ENCODE measurements around the gene SHH. TPM values are rescaled to one million over a fixed set of nuclear protein-coding genes. Genes with fewer than 3 reads are reported as not detected.

SHH gene
- total and polyA plus RNA-seq, 5 donors from 2014 or later: 0.06 to 0.32 TPM; not detected in 3

DNA sequence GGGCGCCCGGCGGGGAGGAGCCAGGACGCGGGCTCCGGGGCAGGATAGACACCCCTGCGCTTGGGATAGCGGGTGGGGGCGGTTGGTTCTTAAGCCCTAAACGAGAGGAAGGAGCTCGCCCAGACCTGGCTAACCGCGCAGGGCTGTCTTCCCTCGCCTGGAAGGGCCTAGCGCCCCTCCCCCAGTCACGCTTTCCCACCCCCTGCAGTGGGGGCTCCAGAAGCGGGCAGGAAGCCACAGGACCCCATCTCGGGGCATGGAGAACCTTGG, 6.5 kb downstream of the SHH start:
- no peak overlapping the region for H3K4me3 ChIP-seq (ENCODE audit: low read depth, low read length)
- no peaks in the 10 kb centered on the region for H3K9me3 ChIP-seq (ENCODE audit: control insufficient read depth in 2 of 2, low read length in 2 of 2)
- H3K27me3 ChIP-seq (ENCODE audit: control insufficient read depth, insufficient read depth, low read length): peaks cover 3% of the 10 kb centered on the region
- Mint-ChIP-seq H3K36me3 (no peaks in the 10 kb centered on the region), H3K4me1 (peaks cover 0 to 28% (median 0%) of the 10 kb centered on the region in 4 donors), H3K27me3 (peaks cover 59% of the 10 kb centered on the region), H3K9me3 (peaks cover 0 to 1% (median 0%) of the 10 kb centered on the region in 7 donors), H3K4me3 (no peak overlapping the region), H3K27ac (no peak overlapping the region)
- ATAC-seq (ENCODE audit: low read depth in 2 of 2) (no peak), DNase-seq (no peak)
- H3K27ac ChIP-seq (ENCODE audit: insufficient read depth, low read length, poor library complexity, severe bottlenecking): no peak overlapping the region
- H3K36me3 ChIP-seq (ENCODE audit: control insufficient read depth, insufficient read depth, low read length): no peaks in the 10 kb centered on the region
- H3K4me1 ChIP-seq (ENCODE audit: control insufficient read depth, insufficient read depth, low read length, poor library complexity, severe bottlenecking): peaks cover 32% of the 10 kb centered on the region

DNA sequence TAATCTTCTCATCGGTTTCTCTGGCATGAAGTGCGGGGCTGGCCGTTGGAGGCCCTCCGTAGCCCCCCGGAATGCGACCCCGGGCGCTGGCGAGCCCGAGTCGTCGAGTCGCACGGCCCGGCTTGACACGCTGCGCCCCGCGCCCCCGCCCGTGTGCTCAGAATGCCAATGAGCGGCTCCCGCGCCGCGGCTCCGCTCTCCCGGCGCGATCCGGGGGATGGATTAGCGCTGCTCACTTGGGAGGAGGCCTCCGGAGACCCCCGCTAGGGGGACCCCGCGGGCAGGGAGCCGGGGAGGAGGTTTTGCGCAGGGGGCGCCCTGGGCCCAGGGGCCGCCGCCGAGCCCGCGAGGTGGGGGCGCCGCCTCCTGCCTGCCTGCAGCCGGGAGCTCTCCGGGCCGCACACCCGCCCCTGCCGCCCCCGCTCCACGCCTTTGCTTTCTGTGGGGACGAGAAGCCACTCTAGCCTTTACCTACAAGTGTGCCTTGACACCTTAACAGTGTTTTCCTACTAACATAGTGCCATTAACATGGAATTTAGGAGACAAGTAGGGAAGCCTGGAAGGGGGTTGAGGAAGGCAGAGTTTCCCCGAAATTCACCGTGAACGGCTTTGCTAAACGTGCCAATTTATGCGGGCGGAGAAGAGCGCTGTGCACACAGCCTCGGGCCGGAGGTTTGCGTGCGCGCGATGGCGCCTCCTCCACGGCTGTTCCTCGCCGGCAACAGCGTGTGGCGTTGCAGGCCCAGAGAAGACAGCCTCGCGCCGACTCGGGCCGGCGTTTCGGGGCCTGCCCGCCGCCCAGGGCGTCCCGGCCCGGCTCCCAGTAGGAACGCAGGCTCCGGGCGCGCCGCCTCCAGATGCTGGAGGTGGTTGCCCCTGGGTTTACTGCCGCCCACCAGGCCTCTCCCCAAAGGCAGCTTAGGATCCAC, 7.1 kb downstream of the SHH start:
- Histone ChIP-seq H3K4me1 (ENCODE audit: control insufficient read depth, insufficient read depth, low read length, poor library complexity, severe bottlenecking) (peaks cover 32% of the 10 kb centered on the region), H3K4me3 (ENCODE audit: low read depth, low read length) (no peak overlapping the region), H3K9me3 (ENCODE audit: control insufficient read depth in 2 of 2, low read length in 2 of 2) (no peaks in the 10 kb centered on the region), H3K36me3 (ENCODE audit: control insufficient read depth, insufficient read depth, low read length) (no peaks in the 10 kb centered on the region), H3K27me3 (ENCODE audit: control insufficient read depth, insufficient read depth, low read length) (peaks cover 4% of the 10 kb centered on the region), H3K27ac (ENCODE audit: insufficient read depth, low read length, poor library complexity, severe bottlenecking) (no peak overlapping the region)
- Mint-ChIP-seq H3K27ac (no peak overlapping the region), H3K9me3 (peaks cover 0 to 1% (median 0%) of the 10 kb centered on the region in 7 donors), H3K4me3 (peak overlapping the region in 2 of 4 donors; percentile 71 to 76), H3K4me1 (peaks cover 0 to 26% (median 0%) of the 10 kb centered on the region in 4 donors), H3K36me3 (no peaks in the 10 kb centered on the region), H3K27me3 (peaks cover 60% of the 10 kb centered on the region)
- peak in 1 of 2 donors; percentile 31 for ATAC-seq (ENCODE audit: low read depth in 2 of 2)
- peak in 1 of 3 donors; percentile 64 for DNase-seq

DNA sequence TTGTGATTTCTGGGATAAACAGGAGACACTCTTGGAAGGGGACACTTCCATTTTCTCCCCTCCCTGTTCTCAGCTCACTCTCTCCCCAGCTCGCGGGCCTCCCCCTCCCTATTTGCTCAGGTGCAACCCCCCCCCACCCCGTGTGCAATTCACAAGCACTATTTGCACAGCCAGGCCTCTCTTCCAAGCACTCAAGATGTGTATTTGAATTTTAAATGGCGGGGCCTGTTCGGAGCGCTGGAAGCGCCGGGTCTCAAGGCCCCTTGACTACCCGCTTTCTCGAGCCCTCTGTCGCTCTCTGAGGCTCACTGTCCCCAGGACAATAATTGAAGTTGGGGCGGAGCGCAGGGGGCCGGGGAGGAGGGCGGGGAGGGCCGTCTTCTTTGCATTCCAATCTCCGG, 7.8 kb downstream of the SHH start:
- no peaks in the 10 kb centered on the region for H3K36me3 ChIP-seq (ENCODE audit: control insufficient read depth, insufficient read depth, low read length)
- peaks cover 0 to 1% (median 0%) of the 10 kb centered on the region in 7 donors for H3K9me3 Mint-ChIP-seq
- peaks cover 66% of the 10 kb centered on the region for H3K27me3 Mint-ChIP-seq
- no peaks in the 10 kb centered on the region for H3K36me3 Mint-ChIP-seq
- no peak overlapping the region for H3K27ac Mint-ChIP-seq
- peaks cover 32% of the 10 kb centered on the region for H3K4me1 ChIP-seq (ENCODE audit: control insufficient read depth, insufficient read depth, low read length, poor library complexity, severe bottlenecking)
- H3K9me3 ChIP-seq (ENCODE audit: control insufficient read depth in 2 of 2, low read length in 2 of 2): no peaks in the 10 kb centered on the region
- ATAC-seq (ENCODE audit: low read depth in 2 of 2) (no peak), DNase-seq (no peak)
- H3K4me3 ChIP-seq (ENCODE audit: low read depth, low read length): no peak overlapping the region
- H3K27ac ChIP-seq (ENCODE audit: insufficient read depth, low read length, poor library complexity, severe bottlenecking): no peak overlapping the region
- H3K4me3 Mint-ChIP-seq: peak overlapping the region in 3 of 4 donors; percentile 7 to 60 (median 31)
- peaks cover 0 to 25% (median 0%) of the 10 kb centered on the region in 4 donors for H3K4me1 Mint-ChIP-seq
- peaks cover 4% of the 10 kb centered on the region for H3K27me3 ChIP-seq (ENCODE audit: control insufficient read depth, insufficient read depth, low read length)

DNA sequence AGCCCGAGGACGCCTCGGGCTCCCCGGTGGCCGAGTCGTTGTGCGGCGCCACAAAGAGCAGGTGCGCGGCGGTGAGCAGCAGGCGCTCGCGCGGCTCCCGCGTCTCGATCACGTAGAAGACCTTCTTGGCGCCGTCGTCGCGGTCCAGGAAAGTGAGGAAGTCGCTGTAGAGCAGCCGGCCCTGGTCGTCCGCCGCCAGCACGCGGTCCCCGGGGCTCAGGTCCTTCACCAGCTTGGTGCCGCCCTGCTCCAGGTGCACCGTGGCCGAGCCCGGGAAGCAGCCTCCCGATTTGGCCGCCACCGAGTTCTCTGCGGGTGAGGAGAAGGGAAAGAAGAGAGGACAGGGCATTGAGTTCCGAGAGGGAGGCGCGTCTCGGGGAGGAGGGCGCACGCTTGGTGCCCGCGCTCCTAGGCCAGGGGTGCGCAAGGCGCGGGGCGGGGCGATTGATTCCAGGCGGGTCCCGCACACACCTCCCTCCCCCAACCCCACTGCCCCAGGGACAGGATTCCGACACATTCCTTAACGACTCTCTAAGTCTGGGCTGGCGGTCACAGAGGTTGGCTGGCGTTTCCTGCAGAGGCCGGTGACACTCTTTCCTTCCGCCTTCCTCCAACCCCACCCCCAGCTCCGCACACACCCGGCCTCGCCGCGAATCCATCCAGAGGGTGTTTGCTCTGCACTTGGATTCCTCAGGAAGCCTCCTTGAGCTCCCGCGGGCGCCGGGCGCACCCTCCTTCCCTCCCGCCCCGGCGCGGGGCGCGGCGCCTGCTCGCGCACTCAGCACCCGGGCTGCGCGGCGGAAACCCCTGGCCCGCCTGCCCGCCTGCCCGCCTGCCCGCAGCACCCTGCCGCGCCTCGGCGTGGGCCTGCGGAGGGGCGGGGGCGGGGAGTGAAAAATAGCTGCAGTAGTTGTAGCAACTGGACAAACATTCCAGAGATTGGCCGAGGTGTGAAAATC, 8.6 kb downstream of the SHH start:
- H3K9me3 Mint-ChIP-seq: peaks cover 0 to 1% (median 0%) of the 10 kb centered on the region in 7 donors
- peaks cover 0 to 23% (median 0%) of the 10 kb centered on the region in 4 donors for H3K4me1 Mint-ChIP-seq
- no peaks in the 10 kb centered on the region for H3K36me3 Mint-ChIP-seq
- peak overlapping the region; percentile 27 to 75 (median 48) for H3K4me3 Mint-ChIP-seq
- H3K27me3 ChIP-seq (ENCODE audit: control insufficient read depth, insufficient read depth, low read length): peaks cover 4% of the 10 kb centered on the region
- DNase-seq (peak in 1 of 3 donors; percentile 38), ATAC-seq (ENCODE audit: low read depth in 2 of 2) (no peak)
- no peaks in the 10 kb centered on the region for H3K9me3 ChIP-seq (ENCODE audit: control insufficient read depth in 2 of 2, low read length in 2 of 2)
- no peak overlapping the region for H3K4me3 ChIP-seq (ENCODE audit: low read depth, low read length)
- peaks cover 66% of the 10 kb centered on the region for H3K27me3 Mint-ChIP-seq
- H3K27ac Mint-ChIP-seq: no peak overlapping the region
- H3K4me1 ChIP-seq (ENCODE audit: control insufficient read depth, insufficient read depth, low read length, poor library complexity, severe bottlenecking): peaks cover 32% of the 10 kb centered on the region
- no peak overlapping the region for H3K27ac ChIP-seq (ENCODE audit: insufficient read depth, low read length, poor library complexity, severe bottlenecking)
- H3K36me3 ChIP-seq (ENCODE audit: control insufficient read depth, insufficient read depth, low read length): no peaks in the 10 kb centered on the region

DNA sequence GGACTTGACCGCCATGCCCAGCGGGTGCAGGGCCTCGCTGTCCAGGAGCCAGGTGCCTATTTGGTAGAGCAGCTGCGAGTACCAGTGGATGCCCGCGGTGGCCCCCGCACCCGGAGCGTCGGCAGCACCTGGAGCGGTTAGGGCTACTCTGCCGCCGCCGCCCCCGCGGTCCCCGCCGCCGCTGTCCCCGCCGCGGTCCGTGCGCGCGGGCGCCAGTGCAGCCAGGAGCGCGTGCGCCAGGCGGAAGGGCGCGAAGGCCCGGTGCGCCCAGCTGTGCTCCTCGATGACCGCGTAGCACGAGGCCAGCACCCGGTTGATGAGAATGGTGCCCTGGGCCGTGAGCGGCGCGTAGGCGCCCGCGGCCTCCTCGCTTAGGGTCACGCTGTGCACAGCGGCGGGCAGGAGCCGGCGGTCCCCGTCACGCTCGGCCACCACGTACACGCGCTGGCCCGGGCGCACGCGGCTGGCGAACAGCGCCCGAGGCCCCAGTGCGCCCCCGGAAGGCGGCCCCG, 9.3 kb downstream of the SHH start:
- no peak overlapping the region for H3K4me3 ChIP-seq (ENCODE audit: low read depth, low read length)
- no peaks in the 10 kb centered on the region for H3K36me3 Mint-ChIP-seq
- H3K27ac ChIP-seq (ENCODE audit: insufficient read depth, low read length, poor library complexity, severe bottlenecking): no peak overlapping the region
- no peak overlapping the region for H3K27ac Mint-ChIP-seq
- no peak overlapping the region for H3K4me3 Mint-ChIP-seq
- ATAC-seq (ENCODE audit: low read depth in 2 of 2): no peak
- H3K9me3 Mint-ChIP-seq: peaks cover 0 to under 1% (median 0%) of the 10 kb centered on the region in 7 donors
- peaks cover 0 to 26% (median 0%) of the 10 kb centered on the region in 4 donors for H3K4me1 Mint-ChIP-seq
- H3K4me1 ChIP-seq (ENCODE audit: control insufficient read depth, insufficient read depth, low read length, poor library complexity, severe bottlenecking): peaks cover 32% of the 10 kb centered on the region
- H3K27me3 ChIP-seq (ENCODE audit: control insufficient read depth, insufficient read depth, low read length): peaks cover 4% of the 10 kb centered on the region
- peaks cover 71% of the 10 kb centered on the region for H3K27me3 Mint-ChIP-seq
- H3K9me3 ChIP-seq (ENCODE audit: control insufficient read depth in 2 of 2, low read length in 2 of 2): no peaks in the 10 kb centered on the region
- no peaks in the 10 kb centered on the region for H3K36me3 ChIP-seq (ENCODE audit: control insufficient read depth, insufficient read depth, low read length)
- no peak for DNase-seq

DNA sequence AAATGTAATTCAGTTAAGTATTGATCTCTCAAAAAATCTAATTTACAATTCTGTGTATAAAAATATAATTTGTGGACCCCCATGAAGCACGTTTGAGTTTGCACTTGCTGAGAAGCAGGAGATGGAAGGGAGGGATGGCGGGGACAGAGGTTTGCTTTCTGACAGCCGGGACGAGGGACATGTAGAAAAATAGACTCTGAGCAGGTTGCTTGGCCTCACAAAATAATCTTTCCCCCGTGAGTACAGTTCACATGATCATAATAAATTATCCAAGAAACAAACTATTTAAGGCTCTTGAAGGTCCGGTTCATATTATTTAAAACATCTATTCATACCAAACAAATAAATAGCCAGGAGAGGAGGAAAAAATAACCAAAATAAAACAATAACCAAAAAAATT, 10.0 kb downstream of the SHH start:
- no peak for DNase-seq
- Histone ChIP-seq H3K27me3 (ENCODE audit: control insufficient read depth, insufficient read depth, low read length) (peaks cover 4% of the 10 kb centered on the region), H3K27ac (ENCODE audit: insufficient read depth, low read length, poor library complexity, severe bottlenecking) (no peak overlapping the region), H3K36me3 (ENCODE audit: control insufficient read depth, insufficient read depth, low read length) (no peaks in the 10 kb centered on the region), H3K4me1 (ENCODE audit: control insufficient read depth, insufficient read depth, low read length, poor library complexity, severe bottlenecking) (peaks cover 32% of the 10 kb centered on the region), H3K9me3 (ENCODE audit: control insufficient read depth in 2 of 2, low read length in 2 of 2) (no peaks in the 10 kb centered on the region), H3K4me3 (ENCODE audit: low read depth, low read length) (no peak overlapping the region)
- no peak for ATAC-seq (ENCODE audit: low read depth in 2 of 2)
- H3K9me3 Mint-ChIP-seq: no peaks in the 10 kb centered on the region
- peaks cover 65% of the 10 kb centered on the region for H3K27me3 Mint-ChIP-seq
- H3K27ac Mint-ChIP-seq: no peak overlapping the region
- H3K36me3 Mint-ChIP-seq: no peaks in the 10 kb centered on the region
- peak overlapping the region in 1 of 4 donors; percentile 52 for H3K4me3 Mint-ChIP-seq
- peaks cover 0 to 20% (median 0%) of the 10 kb centered on the region in 4 donors for H3K4me1 Mint-ChIP-seq

DNA sequence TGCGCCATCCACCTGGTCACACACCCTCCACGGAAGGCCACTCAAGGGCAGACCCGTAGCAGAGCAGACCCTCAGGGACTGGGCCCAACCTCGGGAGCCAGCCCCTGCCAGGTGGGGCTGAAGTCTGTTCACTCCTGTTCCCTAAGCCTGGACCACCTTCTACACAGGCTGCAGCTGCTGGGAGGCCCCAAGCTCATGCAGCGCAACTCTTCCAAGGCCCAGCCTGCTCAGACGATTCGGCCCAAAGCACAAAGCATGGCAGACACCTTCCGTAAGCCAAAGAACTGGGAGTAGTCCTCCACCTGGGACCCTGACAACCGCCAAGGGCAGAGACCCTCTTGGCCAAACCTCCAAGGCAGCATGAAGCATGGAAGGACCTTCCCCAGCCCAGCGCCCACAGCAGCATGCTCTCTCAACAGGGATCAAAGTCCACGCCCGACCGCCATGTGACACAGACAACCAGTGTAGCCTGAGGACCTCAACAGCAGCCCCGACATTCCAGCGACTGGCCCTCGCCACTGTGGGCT, 11.5 kb downstream of the SHH start:
- Mint-ChIP-seq H3K4me3 (no peak overlapping the region), H3K36me3 (no peaks in the 10 kb centered on the region), H3K9me3 (no peaks in the 10 kb centered on the region), H3K27me3 (peaks cover 62% of the 10 kb centered on the region), H3K27ac (no peak overlapping the region), H3K4me1 (peaks cover 0 to 17% (median 0%) of the 10 kb centered on the region in 4 donors)
- Histone ChIP-seq H3K27ac (ENCODE audit: insufficient read depth, low read length, poor library complexity, severe bottlenecking) (no peak overlapping the region), H3K9me3 (ENCODE audit: control insufficient read depth in 2 of 2, low read length in 2 of 2) (no peaks in the 10 kb centered on the region), H3K36me3 (ENCODE audit: control insufficient read depth, insufficient read depth, low read length) (no peaks in the 10 kb centered on the region), H3K27me3 (ENCODE audit: control insufficient read depth, insufficient read depth, low read length) (peaks cover 4% of the 10 kb centered on the region), H3K4me1 (ENCODE audit: control insufficient read depth, insufficient read depth, low read length, poor library complexity, severe bottlenecking) (peaks cover 30% of the 10 kb centered on the region), H3K4me3 (ENCODE audit: low read depth, low read length) (no peak overlapping the region)
- ATAC-seq (ENCODE audit: low read depth in 2 of 2) (no peak), DNase-seq (no peak)
